NCI-H446 treated with DMSO at 0.1 percent for 48 hours (cell line): Measurements from ENCODE around the gene HFM1.

Source experiments
- DNase-seq: peaks from one replicate; lab custom pipeline; 2025; lab: John Stamatoyannopoulos, UW

Gene HFM1

DNA sequence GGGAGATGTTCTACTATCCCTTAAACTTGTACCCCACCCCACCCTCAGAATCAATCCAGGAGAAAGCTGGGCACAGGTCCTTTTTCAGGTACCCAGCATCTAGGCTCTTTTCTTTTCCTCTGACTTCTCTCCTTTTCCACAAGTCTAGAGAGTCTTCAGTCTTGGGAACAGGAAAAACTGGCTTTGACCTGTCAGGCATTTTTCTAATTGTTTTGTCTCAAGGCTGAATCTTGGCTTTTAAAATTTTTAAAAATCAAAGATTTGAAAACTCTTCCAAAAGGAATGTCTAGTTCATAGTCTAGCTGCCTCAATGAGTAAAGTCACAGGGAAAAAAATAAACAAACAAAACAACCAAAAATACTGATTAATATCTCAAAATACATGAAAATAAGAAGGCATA is 161.5 kb downstream of the HFM1 start:
- DNase-seq = no peak

DNA sequence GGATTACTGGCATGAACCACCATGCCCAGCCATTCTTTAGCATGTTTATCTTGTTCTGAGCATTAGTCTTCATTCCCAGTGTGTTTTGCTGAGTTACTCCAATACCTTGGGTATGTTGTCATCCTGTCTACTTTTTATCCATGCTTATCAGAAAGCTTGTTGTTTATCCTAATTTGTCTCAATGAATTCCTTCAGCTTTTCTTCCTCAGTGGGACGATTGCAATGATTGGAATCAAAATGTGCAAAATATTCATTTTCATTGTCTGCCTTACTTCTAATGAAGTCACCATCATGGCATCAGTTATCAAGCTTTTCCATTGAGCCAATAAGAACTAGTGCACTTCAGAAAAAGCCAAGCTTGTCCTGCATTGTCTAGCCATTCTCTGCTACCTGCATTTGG is 170.5 kb downstream of the HFM1 start:
- no peak for DNase-seq

- no peak for DNase-seq
Measured at GRCh38 chr1:91226741-91227140, 177.9 kb downstream of the HFM1 start.

- no peak for DNase-seq
Measured at GRCh38 chr1:91224878-91225277, 179.8 kb downstream of the HFM1 start.

GRCh38 chr1:91221017-91221416 is 183.6 kb downstream of the HFM1 start:
- DNase-seq = no peak

- no peak for DNase-seq
Measured at GRCh38 chr1:91217911-91218310, 186.7 kb downstream of the HFM1 start.
